Measurements from ENCODE around the gene TDRD10.

TDRD10 gene

GRCh38 chr1:154583773-154584172 lies 81.8 kb downstream of the TDRD10 start:
- DNase-seq, result peak in 1 of 2 experiments; percentile 26

DNA sequence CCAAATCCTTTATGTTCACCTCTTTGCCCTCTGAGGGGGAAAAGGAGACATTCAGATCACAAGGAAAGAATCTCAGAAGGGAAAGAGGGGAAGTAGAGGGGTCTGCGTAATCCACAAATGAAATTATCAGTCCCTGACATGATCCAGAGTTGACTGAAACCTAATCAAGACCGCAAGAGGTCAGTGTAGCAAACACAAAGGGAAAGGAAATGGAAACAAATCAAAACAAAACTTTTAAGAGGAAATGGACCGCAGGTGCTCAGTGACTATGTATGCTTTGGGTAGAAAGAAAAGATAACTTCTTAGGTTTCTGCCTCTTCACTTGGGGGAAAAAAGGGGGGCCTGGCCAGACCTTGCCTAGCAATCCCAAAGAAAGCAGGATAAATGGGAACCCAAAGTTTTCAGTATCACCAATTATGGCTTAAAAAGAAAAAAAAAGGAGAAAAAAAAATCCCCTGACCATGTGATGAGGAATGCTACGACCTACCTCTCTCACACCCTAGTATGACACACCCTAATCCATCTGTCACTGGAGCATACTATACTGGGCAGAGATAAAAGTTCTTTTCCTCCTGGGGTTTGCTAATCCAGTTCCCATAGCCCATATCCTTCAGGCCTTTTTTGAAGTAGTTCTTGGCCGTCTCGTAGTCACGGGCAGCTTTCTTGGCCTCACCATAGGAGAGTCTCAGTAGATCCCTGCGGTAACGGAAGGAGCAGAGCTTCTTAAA lies 82.4 kb downstream of the TDRD10 start:
- DNase-seq, result no peak

DNA sequence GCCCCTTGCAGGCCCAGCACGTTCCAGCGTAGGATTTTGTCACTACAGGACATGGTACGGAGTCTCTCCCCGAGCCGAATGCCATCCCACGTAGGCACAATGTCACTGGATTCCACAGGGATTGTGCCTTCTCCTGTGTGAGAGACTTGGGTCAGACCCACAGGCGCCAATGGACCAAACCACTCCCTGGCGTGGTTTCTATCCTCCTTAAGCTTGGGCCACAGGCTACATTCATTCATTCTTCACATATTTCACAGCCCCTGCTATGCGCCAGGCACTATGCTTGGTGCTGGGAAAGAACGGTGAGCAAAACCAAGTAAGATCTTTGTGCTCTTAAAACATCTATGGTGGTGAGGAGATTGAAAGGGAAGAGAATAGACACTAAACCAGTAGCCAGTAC lies 84.2 kb downstream of the TDRD10 start:
- DNase-seq, result no peak

- DNase-seq, result no peak
Measured at GRCh38 chr1:154586641-154587040, 84.6 kb downstream of the TDRD10 start.

DNA sequence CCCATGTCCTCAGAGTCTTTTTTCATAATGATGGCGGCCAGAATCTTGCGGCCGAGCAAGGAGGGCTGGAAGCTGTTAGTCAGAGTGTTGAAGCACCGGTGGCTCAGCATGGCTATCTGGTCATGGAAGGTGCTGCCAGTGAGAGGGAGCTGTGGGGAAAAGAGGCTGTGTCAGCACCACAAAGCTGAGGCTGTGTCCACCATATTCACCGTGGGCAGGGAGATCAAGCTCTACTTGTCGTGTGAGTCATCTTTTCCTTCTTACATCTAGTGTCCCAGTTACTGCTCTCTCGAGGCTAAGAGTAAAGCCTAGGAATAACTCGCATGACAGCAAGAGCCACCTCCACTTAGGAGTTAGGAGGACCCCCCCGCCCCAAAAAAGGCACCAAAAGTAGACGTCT lies 87.8 kb downstream of the TDRD10 start:
- no peak for DNase-seq

- no peak for DNase-seq
Measured at GRCh38 chr1:154590756-154591155, 88.7 kb downstream of the TDRD10 start.

- DNase-seq, result no peak
Measured at GRCh38 chr1:154591206-154591605, 89.2 kb downstream of the TDRD10 start.

DNA sequence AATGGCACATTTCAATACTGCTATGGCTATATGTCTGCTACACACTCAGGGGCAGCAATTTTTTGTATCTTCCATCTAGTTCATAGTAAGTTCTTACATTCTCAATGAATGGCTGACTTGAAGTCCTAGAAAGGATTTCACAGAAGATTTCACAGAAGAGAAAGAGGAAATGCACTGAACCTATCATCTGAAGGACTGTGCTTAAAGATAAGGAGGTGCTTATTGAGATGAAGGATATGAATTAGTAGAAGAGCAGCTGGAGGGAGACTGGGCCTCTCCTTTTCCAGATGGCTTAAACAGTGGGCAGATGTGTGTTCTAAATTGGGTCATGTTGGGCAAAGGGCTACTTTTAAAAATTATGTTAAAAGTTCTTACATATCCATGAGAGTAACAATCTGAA lies 91.4 kb downstream of the TDRD10 start:
- DNase-seq, result peak; percentile 52 to 77

- no peak for DNase-seq
Measured at GRCh38 chr1:154594811-154595210, 92.8 kb downstream of the TDRD10 start.

- no peak for DNase-seq
Measured at GRCh38 chr1:154595621-154596020, 93.6 kb downstream of the TDRD10 start.

Data from NCI-H524 (cell line).